Esophagus muscularis mucosa (tissue), 3 donors: ENCODE results near the gene IL17B.
"Not testable (repeated sequence)": the region's sequence is repeated elsewhere in the genome, so short reads cannot be mapped to it uniquely, and the experiment has no call there.

Experiments
- POLR2A ChIP-seq: fragments of 450-650 bp; IDR thresholded peaks from one replicate; pipeline ENCODE4 v1.6.1; 2017; ENCODE audit warnings: antibody characterized with exemption, moderate library complexity, mild to moderate bottlenecking, low read depth
- TF ChIP-seq, protein P1 (sequence below), 3 experiments: fragments of 200-600 bp in 2 of 3; fragments of 450-650 bp in 1 of 3; sonication (generic) in 2 of 3; IDR thresholded peaks; one replicate each; pipeline ENCODE4 v1.5.1; 2017 to 2019; ENCODE audit warnings: antibody characterized with exemption in 3 of 3, mild to moderate bottlenecking in 2 of 3, moderate library complexity in 1 of 3

DNA sequence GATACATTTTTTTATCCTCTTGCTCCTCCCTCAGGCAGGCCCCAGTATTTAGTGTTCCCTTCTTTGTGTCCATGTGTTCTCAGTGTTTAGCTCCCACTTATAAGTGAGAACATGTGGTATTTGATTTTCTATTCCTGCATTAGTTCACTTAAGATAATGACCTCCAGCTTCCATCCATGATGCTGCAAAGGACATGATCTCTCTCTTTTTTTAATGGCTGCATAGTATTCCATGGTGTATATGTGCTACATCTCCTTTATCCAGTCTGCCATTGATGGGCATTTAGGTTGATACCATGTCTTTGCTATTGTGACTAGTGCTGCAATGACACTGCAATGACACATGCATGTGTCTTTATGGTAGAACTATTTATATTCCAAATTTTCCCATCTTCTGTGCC lies 15.9 kb upstream of the IL17B start:
- TF ChIP-seq, protein P1, sequence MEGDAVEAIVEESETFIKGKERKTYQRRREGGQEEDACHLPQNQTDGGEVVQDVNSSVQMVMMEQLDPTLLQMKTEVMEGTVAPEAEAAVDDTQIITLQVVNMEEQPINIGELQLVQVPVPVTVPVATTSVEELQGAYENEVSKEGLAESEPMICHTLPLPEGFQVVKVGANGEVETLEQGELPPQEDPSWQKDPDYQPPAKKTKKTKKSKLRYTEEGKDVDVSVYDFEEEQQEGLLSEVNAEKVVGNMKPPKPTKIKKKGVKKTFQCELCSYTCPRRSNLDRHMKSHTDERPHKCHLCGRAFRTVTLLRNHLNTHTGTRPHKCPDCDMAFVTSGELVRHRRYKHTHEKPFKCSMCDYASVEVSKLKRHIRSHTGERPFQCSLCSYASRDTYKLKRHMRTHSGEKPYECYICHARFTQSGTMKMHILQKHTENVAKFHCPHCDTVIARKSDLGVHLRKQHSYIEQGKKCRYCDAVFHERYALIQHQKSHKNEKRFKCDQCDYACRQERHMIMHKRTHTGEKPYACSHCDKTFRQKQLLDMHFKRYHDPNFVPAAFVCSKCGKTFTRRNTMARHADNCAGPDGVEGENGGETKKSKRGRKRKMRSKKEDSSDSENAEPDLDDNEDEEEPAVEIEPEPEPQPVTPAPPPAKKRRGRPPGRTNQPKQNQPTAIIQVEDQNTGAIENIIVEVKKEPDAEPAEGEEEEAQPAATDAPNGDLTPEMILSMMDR (IDR thresholded peaks at IDR 0.05): not testable (repeated sequence)
- not testable (repeated sequence) for TF ChIP-seq POLR2A
